AG10803 (cell line): ENCODE data around the gene ANOS1.

Experiments
- DNase-seq: peaks from one replicate; pipeline ENCODE4 v3.0.0; 2010; ENCODE audit warnings: low read depth
- H3K4me3 ChIP-seq: 2 replicates; pipeline ENCODE4 v1.5.1; 2011; ENCODE audit warnings: mild to moderate bottlenecking, low read length, control low read depth
- CTCF ChIP-seq: conservative IDR thresholded peaks from 2 replicates; pipeline ENCODE4 v1.5.1; 2011; ENCODE audit warnings: mild to moderate bottlenecking, low read length, control low read depth, inconsistent platforms

Gene ANOS1

DNA sequence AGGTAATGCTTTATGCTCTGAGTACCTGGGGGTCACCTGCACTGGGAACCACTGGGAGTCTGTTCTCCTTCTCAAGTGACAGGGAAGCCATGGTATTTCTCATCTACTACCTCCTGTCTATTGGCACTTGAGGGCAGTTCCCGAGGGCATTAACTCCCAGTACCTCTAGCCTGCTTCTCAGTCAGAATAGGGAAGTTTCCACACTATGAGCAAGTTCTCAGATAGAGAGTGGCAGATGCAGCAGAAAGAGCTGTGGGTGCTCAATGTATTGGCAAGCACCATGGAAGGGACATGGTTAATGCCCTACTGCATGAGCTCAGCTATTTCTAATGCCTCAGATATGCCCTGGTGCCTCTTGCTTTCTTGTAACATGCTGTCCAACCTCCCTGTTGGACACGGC is 74.1 kb downstream of the ANOS1 start:
- no peak overlapping the region for H3K4me3 ChIP-seq
- DNase-seq = no peak
- TF ChIP-seq CTCF = no peak

- TF ChIP-seq CTCF = no peak
- no peak overlapping the region for H3K4me3 ChIP-seq
- no peak for DNase-seq
Measured at GRCh38 chrX:8653956-8654355, 78.0 kb downstream of the ANOS1 start.

GRCh38 chrX:8649969-8650368 is 82.0 kb downstream of the ANOS1 start:
- DNase-seq = no peak
- no peak overlapping the region for H3K4me3 ChIP-seq
- TF ChIP-seq CTCF = no peak

DNA sequence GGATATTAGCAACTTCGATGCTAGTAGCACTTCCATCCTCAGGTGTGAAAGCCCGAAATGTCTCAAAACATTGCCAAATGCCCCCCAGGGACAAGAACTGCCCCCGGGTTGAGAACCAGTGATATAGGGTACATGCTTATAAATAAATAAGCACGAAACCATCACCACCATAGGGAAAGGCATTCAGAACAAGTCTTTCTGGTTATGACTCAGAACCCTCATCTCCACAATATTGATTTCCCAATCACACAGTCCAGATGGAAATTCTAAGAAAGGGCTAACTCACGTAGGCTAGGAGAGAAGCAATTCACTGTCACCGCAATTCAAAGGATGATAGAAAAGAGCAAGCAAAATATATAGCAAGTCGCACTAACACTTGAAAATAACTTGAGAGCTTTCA is 84.8 kb downstream of the ANOS1 start:
- no peak overlapping the region for H3K4me3 ChIP-seq
- DNase-seq = no peak
- no peak for TF ChIP-seq CTCF

GRCh38 chrX:8639949-8640475 is 91.9 kb downstream of the ANOS1 start:
- H3K4me3 ChIP-seq = no peak overlapping the region
- DNase-seq = no peak
- TF ChIP-seq CTCF = no peak

DNA sequence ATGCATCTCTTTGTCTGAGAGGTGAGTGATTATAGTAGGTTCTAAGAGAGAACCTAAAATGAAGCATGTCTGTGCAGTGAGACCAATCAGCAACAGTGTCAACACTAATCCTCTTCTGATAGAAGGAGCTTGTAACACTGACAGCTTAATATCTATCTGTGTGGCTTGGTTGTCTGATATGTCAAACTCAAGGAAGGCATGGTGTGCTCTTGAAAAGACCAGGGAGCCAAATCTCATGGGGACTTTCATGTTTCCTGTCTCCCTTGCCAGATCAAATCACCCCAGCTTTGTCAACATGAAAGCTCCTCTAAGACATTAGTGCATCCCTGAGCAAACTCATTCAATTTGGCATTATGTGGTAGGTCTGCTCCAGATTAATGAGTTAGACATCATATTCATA is 95.4 kb downstream of the ANOS1 start:
- no peak for DNase-seq
- no peak overlapping the region for H3K4me3 ChIP-seq
- no peak for TF ChIP-seq CTCF

DNA sequence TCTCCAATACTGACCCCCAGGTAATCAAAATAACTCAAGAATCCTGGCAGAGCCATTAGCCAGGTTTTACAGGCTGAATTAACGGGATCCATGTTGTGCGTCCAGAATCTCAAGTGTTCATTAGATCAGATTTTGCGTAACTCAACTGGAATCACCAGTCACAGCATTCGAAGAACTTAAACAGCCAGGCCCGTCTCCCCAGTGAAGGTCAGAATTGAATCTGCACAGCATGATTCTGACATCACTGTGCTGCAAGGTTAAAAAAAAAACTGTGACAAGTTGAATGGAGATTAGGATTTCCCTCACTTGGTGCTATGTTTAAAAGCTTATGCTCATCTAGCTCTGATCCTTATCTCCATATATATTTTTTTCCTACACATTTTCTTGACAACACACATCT is 96.1 kb downstream of the ANOS1 start:
- no peak overlapping the region for H3K4me3 ChIP-seq
- TF ChIP-seq CTCF = no peak
- DNase-seq = no peak
